Gastroesophageal sphincter (tissue), 3 donors: ENCODE data around the gene SIGLEC6.

Experiments
- CTCF ChIP-seq, 4 experiments: fragments of 200-600 bp in 2 of 4; fragments of 450-650 bp in 2 of 4; sonication (generic) in 1 of 4; IDR thresholded peaks; one replicate each; pipeline ENCODE4 v1.5.1; 2017 to 2019; ENCODE audit warnings: antibody characterized with exemption in 4 of 4, mild to moderate bottlenecking in 2 of 4, moderate library complexity in 2 of 4
- POLR2A ChIP-seq, 2 donors: fragments of 450-650 bp; IDR thresholded peaks; one replicate each; pipeline ENCODE4 v1.6.1; 2017; ENCODE audit warnings: antibody characterized with exemption in 2 of 2, mild to moderate bottlenecking in 2 of 2, moderate library complexity in 1 of 2

- no peak for TF ChIP-seq CTCF (IDR thresholded peaks at IDR 0.05)
- TF ChIP-seq POLR2A (IDR thresholded peaks at IDR 0.05), result no peak
These were observed 28.1 kb downstream of the SIGLEC6 start for GRCh38 chr19:51503286-51503817.
